Tracheal epithelial cell (primary cell): ENCODE measurements around the gene RNGTT. TPM values are rescaled to one million over a fixed set of nuclear protein-coding genes. Genes with fewer than 3 reads are reported as not detected.

Experiments used
- total RNA-seq: library from RNA; depleted of rRNA; stranded (reverse); fragments of >200 nt; gene quantifications from 2 replicates; pipeline ENCODE4 v1.2.1, GENCODE V29; 2014

The RNGTT gene
- 20.7 and 25.1 TPM in 2 replicates for total RNA-seq

DNA sequence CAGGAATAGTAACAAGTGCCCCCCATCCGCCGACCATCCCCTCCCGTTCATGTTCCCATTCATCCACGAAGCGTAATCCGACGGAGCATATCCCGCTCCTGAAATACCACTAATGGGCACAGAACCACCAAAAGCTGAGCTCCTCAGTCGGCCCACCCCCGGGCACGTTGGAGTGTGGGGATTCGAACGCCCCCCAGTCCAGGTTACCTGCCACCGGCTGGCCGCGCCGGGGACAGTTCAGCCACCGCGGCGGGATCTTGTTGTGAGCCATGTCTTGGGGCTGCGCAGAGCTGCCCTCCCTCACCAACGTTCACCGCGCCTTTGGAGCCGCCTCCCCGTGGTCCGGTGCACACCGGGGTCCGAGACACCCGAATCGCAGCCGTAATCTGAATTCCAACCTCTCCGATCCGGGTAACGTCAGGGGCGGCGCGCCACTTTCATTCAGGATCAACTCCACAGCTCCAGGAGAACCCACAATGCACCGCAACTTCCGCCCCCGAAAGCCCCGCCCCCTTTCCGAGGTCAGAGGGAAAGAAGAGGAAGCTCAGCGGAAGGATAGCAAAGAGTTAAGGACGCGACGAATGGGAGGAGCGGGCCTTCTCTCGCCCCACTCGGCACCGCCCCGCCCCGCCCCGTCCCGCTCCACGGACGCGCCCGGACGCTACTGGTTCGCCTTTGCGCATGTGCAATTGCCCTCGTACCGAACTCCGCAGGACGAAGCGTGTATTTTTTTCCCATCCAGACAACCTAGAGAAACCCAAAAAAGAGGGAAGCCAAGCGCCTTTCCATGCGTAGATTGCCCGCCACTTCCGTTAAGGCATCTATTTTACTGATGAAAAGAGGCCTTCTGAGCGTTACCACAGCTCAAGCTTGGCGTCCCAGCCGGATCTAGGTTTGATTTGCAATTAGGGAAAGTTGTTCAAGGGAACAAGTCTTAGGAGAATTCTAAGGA is at the start of gene RNGTT:
Gene RNGTT, minus strand, starts transcription at position 480 of the 952 bp plus-strand sequence. Its CDS starts 209 bp downstream, at position 271.

Other genes starting within 250 kb of the RNGTT start
- 42.6 and 49.2 TPM in 2 replicates for gene PNRC1, start 117.1 kb upstream of the RNGTT start, total RNA-seq
- 0.21 and 1.2 TPM in 2 replicates for gene SRSF12, start 154.5 kb upstream of the RNGTT start, total RNA-seq
- gene PM20D2, start 182.4 kb upstream of the RNGTT start, total RNA-seq: 11.3 and 18.5 TPM in 2 replicates